ENCODE results near the gene SMO.
A peak's percentile ranks its signal among the peaks of the same experiment; 100 is the strongest.
"Not testable (repeated sequence)": the region's sequence is repeated elsewhere in the genome, so short reads cannot be mapped to it uniquely, and the experiment has no call there.

The SMO gene

DNA sequence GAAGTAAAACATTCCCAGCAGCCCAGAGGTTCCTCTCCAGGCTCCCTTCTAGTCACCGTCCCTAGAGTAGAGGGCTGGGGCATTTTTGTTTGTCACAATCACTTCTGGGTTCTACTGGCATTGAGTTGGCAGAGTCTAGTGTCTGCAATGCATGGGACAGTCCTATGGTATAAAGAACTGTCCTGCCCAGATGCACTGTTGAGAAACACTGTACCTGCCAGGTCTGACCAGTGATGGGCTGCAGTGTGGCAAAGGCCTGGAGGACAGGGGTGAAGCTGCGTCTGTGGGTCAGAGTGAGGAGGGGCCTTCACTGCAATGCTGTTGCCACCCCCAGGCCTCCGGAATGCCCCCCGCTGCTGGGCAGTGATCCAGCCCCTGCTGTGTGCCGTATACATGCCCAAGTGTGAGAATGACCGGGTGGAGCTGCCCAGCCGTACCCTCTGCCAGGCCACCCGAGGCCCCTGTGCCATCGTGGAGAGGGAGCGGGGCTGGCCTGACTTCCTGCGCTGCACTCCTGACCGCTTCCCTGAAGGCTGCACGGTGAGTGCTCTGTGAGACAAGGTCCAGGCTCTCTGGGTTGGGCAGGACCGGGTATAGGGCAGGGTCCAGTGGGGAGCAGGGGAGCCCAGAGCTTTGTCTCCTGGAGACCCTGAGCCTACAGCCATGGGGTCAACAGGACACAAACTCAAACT is 14.8 kb downstream of the SMO start:
- no peak overlapping the region for H3K27ac ChIP-seq
- H3K4me3 ChIP-seq, result no peak overlapping the region

- Histone ChIP-seq H3K4me3 (no peak overlapping the region), H3K27ac (no peak overlapping the region)
Observed at GRCh38 chr7:129205126-129205818, 16.8 kb downstream of the SMO start.

DNA sequence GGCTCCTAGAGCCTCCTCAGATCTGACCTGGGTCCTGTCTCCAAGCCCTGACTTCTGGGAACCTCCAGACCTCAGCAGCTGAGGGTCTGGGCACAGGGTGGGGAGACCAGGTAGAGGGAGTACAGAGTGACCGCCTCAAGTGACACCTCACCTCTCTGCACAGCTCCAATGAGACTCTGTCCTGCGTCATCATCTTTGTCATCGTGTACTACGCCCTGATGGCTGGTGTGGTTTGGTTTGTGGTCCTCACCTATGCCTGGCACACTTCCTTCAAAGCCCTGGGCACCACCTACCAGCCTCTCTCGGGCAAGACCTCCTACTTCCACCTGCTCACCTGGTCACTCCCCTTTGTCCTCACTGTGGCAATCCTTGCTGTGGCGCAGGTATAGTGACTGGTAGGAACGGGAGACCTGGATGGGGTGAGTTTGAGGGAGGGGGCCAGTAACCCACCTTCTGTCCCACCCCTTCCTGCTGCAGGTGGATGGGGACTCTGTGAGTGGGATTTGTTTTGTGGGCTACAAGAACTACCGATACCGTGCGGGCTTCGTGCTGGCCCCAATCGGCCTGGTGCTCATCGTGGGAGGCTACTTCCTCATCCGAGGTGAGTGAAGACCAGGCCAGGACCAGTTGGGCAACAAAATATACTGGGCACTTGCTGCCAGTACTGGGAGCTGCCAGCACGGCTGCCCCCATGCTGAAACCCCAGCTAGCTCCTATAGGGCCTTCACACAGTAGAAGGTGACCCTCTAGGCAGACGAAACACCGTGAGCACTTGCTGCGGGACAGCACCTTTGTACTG is 17.8 kb downstream of the SMO start:
- H3K27ac ChIP-seq, result no peak overlapping the region
- H3K4me3 ChIP-seq, result no peak overlapping the region

- H3K27ac ChIP-seq, result no peak overlapping the region
- H3K4me3 ChIP-seq, result no peak overlapping the region
Observed at GRCh38 chr7:129208667-129209066, 20.2 kb downstream of the SMO start.

GRCh38 chr7:129209067-129209926 is 20.9 kb downstream of the SMO start:
- H3K27ac ChIP-seq, result no peak overlapping the region
- no peak overlapping the region for H3K4me3 ChIP-seq

GRCh38 chr7:129210256-129210988 is 22.0 kb downstream of the SMO start:
- H3K27ac ChIP-seq, result no peak overlapping the region
- H3K4me3 ChIP-seq, result no peak overlapping the region

- no peak overlapping the region for H3K4me3 ChIP-seq
- no peak overlapping the region for H3K27ac ChIP-seq
Observed at GRCh38 chr7:129210989-129211312, 22.5 kb downstream of the SMO start.

- no peak overlapping the region for H3K27ac ChIP-seq
Observed at GRCh38 chr7:129212126-129212525, 23.7 kb downstream of the SMO start.

DNA sequence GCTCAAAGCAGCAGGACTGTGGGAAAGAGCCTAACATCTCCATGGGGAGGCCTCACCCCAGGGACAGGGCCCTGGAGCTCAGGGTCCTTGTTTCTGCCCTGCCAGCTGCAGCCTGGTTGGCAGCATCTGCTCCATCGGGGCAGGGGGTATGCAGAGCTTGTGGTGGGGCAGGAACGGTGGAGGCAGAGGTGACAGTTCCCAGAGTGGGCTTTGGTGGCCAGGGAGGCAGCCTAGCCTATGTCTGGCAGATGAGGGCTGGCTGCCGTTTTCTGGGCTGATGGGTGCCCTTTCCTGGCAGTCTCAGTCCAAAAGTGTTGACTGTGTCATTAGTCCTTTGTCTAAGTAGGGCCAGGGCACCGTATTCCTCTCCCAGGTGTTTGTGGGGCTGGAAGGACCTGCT is 24.2 kb downstream of the SMO start:
- no peak overlapping the region for H3K27ac ChIP-seq
- H3K4me3 ChIP-seq, result no peak overlapping the region

More at GRCh38 chr7:129212126-129212525, 23.7 kb downstream of the SMO start:
- no peak overlapping the region for H3K4me3 ChIP-seq

DNA sequence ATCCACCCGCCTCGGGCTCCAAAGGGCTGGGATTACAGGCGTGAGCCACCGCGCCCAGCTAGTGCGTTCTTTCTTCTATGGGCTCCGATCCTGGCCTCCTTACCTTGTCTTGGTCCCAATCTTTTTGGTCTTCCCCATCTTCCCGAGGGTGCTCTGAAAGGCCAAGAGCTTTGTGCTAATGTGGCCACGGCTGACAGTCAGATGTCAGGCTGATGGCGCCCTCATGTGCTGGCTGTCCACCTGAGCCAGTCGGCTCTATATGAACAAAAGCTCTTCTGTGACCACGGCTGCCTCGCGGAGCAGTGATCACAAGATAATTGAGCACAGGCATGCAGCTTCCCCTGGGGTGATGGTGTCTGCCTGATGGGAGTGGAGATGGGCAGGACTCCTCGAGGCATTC is 25.4 kb downstream of the SMO start:
- Histone ChIP-seq H3K27ac (no peak overlapping the region), H3K4me3 (no peak overlapping the region)

DNA sequence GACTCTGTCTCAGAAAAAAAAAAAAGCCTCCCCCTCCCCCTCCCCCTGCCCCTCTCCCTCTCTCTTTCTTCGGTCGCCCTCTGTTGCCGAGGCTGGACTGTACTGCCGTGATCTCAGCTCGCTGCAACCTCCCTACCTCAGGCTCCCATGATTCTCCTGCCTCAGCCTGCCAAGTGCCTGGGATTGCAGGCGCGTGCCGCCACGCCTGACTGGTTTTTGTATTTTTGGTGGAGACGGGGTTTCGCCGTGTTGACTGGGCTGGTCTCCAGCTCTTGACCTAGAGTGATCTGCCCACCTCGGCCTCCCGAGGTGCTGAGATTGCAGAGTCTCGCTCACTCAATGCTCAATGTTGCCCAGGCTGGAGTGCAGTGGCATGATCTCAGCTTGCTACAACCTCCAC is 27.3 kb downstream of the SMO start:
- not testable (repeated sequence) for H3K4me3 ChIP-seq

DNA sequence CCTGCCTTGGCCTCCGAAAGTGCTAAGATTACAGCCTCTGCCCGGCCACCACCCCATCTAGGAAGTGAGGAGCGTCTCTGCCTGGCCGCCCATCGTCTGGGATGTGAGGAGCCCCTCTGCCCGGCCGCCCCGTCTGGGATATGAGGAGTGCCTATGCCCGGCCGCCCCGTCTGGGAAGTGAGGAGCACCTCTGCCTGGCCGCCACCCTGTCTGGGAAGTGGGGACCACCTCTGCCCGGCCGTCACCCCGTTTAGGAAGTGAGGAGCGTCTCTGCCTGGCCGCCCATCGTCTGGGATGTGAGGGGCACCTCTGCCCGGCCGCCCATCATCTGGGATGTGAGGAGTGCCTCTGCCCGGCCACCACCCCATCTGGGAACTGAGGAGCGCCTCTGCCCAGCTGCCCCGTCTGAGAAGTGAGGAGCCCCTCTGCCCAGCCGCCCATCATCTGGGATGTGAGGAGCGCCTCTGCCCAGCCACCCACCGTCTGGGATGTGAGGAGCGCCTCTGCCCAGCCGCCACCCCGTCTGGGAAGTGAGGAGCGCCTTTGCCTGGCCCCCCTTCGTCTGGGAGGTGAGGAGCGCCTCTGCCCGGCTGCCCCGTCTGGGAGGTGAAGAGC is 27.8 kb downstream of the SMO start:
- H3K4me3 ChIP-seq, H3K27ac ChIP-seq: not testable (repeated sequence)

More for the DNA sequence above, 27.3 kb downstream of the SMO start:
- H3K27ac ChIP-seq, result not testable (repeated sequence)

GRCh38 chr7:129216821-129217416 is 28.5 kb downstream of the SMO start:
- not testable (repeated sequence) for H3K4me3 ChIP-seq, H3K27ac ChIP-seq

- Histone ChIP-seq H3K4me3 (no peak overlapping the region), H3K27ac (no peak overlapping the region)
Observed at GRCh38 chr7:129218514-129219062, 30.2 kb downstream of the SMO start.

DNA sequence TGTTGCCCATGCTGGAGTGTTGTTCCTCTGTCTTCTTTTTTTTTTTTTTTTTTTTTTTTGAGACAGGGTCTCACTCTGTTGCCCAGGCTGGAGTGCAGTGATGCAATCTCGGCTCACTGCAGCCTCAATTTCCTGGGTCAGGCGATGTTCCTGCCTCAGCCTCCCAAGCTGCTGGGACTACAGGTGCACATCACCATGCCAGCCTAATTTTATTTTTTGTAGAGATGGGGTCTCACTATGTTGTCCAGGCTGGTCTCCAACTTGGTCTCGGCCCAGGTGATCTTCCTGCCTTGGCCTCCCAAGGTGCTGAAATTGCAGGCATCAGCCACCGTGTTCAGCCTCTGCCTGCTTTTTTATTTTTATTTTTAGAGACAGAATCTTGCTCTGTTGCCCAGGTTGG is 30.7 kb downstream of the SMO start:
- not testable (repeated sequence) for H3K27ac ChIP-seq, H3K4me3 ChIP-seq

DNA sequence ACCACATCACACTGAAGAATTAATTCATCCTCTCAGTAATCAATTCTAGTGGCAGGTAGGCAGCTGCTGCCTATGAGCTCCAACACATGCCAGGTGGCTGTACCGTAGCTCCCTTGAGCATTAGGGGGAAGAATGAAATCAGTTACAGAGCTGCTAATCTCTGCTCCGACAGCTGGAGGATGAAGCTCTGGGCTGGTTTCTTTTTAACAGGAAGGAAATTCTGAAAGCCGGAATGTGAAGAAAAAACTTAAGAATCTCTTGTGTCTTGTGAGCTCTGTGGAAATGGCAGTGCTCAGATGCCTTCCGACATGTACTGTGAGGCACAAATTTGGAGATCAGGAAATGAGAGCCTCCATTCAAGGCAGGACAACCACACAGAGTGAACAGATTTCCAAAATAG is 33.6 kb downstream of the SMO start:
- H3K27ac ChIP-seq, result no peak overlapping the region
- no peak overlapping the region for H3K4me3 ChIP-seq

DNA sequence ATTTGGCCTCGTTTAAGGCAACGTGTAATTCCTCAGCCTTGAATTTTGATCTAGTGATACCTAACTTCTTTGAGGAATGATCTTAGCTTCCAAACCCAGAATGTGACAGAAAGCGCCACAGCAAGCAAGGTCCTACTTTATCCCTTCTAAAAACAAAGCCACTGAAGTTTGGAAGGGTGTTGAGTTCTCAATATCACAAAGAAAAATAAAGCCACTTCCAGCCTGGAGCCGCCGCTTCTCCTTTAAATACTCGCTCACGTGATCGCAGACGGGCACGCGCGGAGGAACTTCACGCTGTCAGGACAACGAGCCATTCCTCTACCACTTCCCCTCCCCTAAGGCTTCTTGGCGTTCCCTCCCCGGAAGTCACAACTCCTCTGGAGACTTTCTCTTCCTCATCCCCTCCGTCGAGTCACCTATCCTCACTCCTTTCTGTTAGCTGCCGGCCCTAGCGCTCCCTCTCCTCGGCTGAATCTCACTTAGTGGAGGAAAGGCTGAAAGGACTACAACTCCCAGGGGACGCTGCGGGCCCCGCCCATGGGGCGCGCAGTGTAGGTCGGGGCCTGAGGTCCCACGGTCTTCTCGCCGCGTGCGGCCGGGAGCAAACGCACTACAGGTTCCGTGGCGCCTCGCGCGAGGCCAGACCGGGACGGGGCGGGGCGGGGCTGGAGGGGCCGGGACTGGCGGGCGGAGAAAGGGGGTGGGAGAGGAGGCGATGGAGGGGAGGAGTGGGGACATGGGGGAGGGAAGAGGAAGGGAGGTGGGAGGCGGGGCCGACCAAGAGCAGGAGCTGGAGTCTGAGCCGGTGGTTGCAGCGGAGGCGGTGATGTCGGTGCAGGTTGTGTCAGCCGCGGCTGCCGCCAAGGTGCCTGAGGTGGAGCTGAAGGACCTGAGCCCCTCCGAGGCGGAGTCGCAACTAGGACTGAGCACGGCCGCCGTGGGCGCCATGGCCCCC is 36.1 kb downstream of the SMO start, which contains the start of gene AHCYL2:
TSS of gene AHCYL2 (plus strand) at position 780 of the 955 bp plus-strand sequence.
- peak within 1 kb of the TSS; percentile 71 to 98 (median 87) for H3K4me3 ChIP-seq

More for the DNA sequence above, 36.1 kb downstream of the SMO start, which contains the start of gene AHCYL2:
- H3K27ac ChIP-seq, result peak within 1 kb of the TSS; percentile 67 to 97 (median 93)
